Omental fat pad (tissue), 4 donors: ENCODE measurements around the gene TCEAL4. TPM values are rescaled to one million over a fixed set of nuclear protein-coding genes. Genes with fewer than 3 reads are reported as not detected.

Experiments
- ATAC-seq: fragments of 150-250 bp; one replicate; pipeline ENCODE4 v1.9.1; 2016; ENCODE audit warnings: mild to moderate bottlenecking, moderate library complexity; ENCODE audit not compliant: low FRiP score
- DNase-seq: peaks from one replicate; pipeline ENCODE4 v3.0.0-alpha.2; 2019; ENCODE audit warnings: low spot score
- CTCF ChIP-seq, 3 donors: fragments of 450-650 bp; IDR thresholded peaks; one replicate each; pipeline ENCODE4 v1.5.1; 2016 to 2017; ENCODE audit warnings: antibody characterized with exemption in 3 of 3, mild to moderate bottlenecking in 3 of 3, moderate library complexity in 2 of 3
- total RNA-seq, 4 donors: library from RNA; depleted of rRNA; stranded (reverse); fragments of >200 nt; gene quantifications; one replicate each; pipeline ENCODE4 v1.1.0, GENCODE V29; 2016

The TCEAL4 gene
- 100 to 1,000 TPM in 3 of 4 donors, 10 to 100 TPM in 1; 90.0 to 221 (median 107) TPM for total RNA-seq

- DNase-seq (no peak), ATAC-seq (peak; percentile 69)
- TF ChIP-seq CTCF (IDR thresholded peaks at IDR 0.05): no peak
These were observed at the start of gene TCEAL4 for GRCh38 chrX:103585411-103586313. TCEAL4 (plus strand) TSS chrX:103585515; CDS start chrX:103586676, 1,161 bp downstream.

- TF ChIP-seq CTCF (IDR thresholded peaks at IDR 0.05): no peak
- DNase-seq: no peak
- no peak for ATAC-seq
These were observed 49.2 kb upstream of the TCEAL4 start for GRCh38 chrX:103536071-103536470.

GRCh38 chrX:103536732-103537131 is 48.6 kb upstream of the TCEAL4 start:
- DNase-seq (no peak), ATAC-seq (no peak)
- TF ChIP-seq CTCF (IDR thresholded peaks at IDR 0.05): no peak

GRCh38 chrX:103537871-103538387 is 47.4 kb upstream of the TCEAL4 start:
- no peak for DNase-seq
- no peak for ATAC-seq
- TF ChIP-seq CTCF (IDR thresholded peaks at IDR 0.05): no peak

GRCh38 chrX:103538728-103539127 is 46.6 kb upstream of the TCEAL4 start:
- no peak for DNase-seq
- no peak for TF ChIP-seq CTCF (IDR thresholded peaks at IDR 0.05)
- peak; percentile 22 for ATAC-seq

- no peak for TF ChIP-seq CTCF (IDR thresholded peaks at IDR 0.05)
- DNase-seq: no peak
- no peak for ATAC-seq
These were observed 45.6 kb upstream of the TCEAL4 start for GRCh38 chrX:103539695-103540094.

GRCh38 chrX:103540145-103540544 is 45.2 kb upstream of the TCEAL4 start:
- no peak for TF ChIP-seq CTCF (IDR thresholded peaks at IDR 0.05)
- ATAC-seq (no peak), DNase-seq (no peak)
